HEK293T (cell line): ENCODE results near the gene MYH10.

ENCODE experiments used
- ARNT ChIP-seq: fragments of 450-650 bp; IDR thresholded peaks from 2 replicates; pipeline ENCODE4 v1.6.1; 2017; ENCODE audit warnings: mild to moderate bottlenecking
- BHLHE40 ChIP-seq: fragments of 450-650 bp; IDR thresholded peaks from 2 replicates; pipeline ENCODE4 v1.6.1; 2016; ENCODE audit warnings: mild to moderate bottlenecking, moderate library complexity, borderline replicate concordance
- CTBP1 ChIP-seq: fragments of 450-650 bp; IDR thresholded peaks from 2 replicates; pipeline ENCODE4 v1.6.1; 2016; ENCODE audit warnings: borderline replicate concordance
- ELF4 ChIP-seq: fragments of 450-650 bp; IDR thresholded peaks from 2 replicates; pipeline ENCODE4 v1.6.1; 2017; ENCODE audit warnings: antibody characterized with exemption
- FOXK2 ChIP-seq: fragments of 450-650 bp; IDR thresholded peaks from 2 replicates; pipeline ENCODE4 v1.6.1; 2016; ENCODE audit warnings: mild to moderate bottlenecking
- NFRKB ChIP-seq: fragments of 450-650 bp; IDR thresholded peaks from 2 replicates; pipeline ENCODE4 v1.6.1; 2016; ENCODE audit warnings: mild to moderate bottlenecking, moderate library complexity
- TARDBP ChIP-seq: fragments of 450-650 bp; IDR thresholded peaks from 2 replicates; pipeline ENCODE4 v1.6.1; 2016
- ZNF384 ChIP-seq: fragments of 450-650 bp; IDR thresholded peaks from 2 replicates; pipeline ENCODE4 v1.6.1; 2016

GRCh38 chr17:8558144-8558543 is 72.4 kb downstream of the MYH10 start:
- TF ChIP-seq ELF4 (no peak), CTBP1 (no peak), FOXK2 (no peak), BHLHE40 (no peak), NFRKB (no peak), TARDBP (no peak), ZNF384 (no peak), ARNT (no peak)
